ENCODE data around the gene USP17L27. TPM values are rescaled to one million over a fixed set of nuclear protein-coding genes. Genes with fewer than 3 reads are reported as not detected.
A peak's percentile ranks its signal among the peaks of the same experiment; 100 is the strongest.
"Not testable (repeated sequence)": the region's sequence is repeated elsewhere in the genome, so short reads cannot be mapped to it uniquely, and the experiment has no call there.

USP17L27 gene
- total and polyA plus RNA-seq, 5 donors from 2014 or later = not detected

DNA sequence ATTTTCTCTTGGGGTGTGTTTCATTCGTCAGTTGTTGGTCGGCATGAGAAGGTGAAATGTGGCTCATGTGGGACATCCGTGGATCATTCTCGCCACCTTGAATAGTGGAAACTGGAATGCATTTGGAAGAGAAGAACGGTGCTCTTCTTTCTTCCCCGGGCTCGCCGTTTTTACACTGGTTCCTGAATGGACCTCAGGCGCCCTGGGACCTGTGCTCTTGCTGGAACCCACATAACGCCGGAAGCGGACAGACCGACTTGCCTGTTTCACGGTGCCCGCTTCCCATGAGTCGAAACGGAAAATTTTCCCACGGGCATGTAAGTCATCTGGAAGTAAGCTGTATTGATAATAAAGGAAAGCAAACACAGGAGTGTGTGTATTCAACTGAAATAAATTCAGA, 6.9 kb downstream of the USP17L27 start:
- ATAC-seq (ENCODE audit: low read depth in 2 of 2); H3K9me3 Mint-ChIP-seq; H3K4me3 Mint-ChIP-seq; H3K36me3 Mint-ChIP-seq; H3K36me3 ChIP-seq (ENCODE audit: control insufficient read depth, insufficient read depth, low read length); H3K27ac Mint-ChIP-seq; H3K4me1 ChIP-seq (ENCODE audit: control insufficient read depth, insufficient read depth, low read length, poor library complexity, severe bottlenecking); H3K9me3 ChIP-seq (ENCODE audit: control insufficient read depth in 2 of 2, low read length in 2 of 2); H3K27me3 Mint-ChIP-seq; H3K27me3 ChIP-seq (ENCODE audit: control insufficient read depth, insufficient read depth, low read length); DNase-seq; H3K4me3 ChIP-seq (ENCODE audit: low read depth, low read length); H3K27ac ChIP-seq (ENCODE audit: insufficient read depth, low read length, poor library complexity, severe bottlenecking); H3K4me1 Mint-ChIP-seq: not testable (repeated sequence)

DNA sequence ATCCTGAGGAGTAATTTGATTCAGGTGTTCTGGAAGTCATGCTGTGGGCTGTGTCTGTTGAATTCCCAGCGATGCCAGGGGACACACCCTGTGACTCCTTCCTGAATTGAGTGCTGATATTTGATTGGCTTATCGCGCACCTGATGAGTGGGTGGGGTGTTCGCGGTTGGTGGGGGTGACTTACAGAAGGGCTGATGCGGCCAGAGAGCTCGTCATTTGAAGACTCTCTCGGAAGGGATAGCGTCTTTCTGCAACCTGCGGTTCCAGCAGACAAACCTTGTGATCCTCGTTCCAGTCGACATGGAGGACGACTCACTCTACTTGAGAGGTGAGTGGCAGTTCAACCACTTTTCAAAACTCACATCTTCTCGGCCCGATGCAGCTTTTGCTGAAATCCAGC, 9.4 kb downstream of the USP17L27 start, which contains the start of gene USP17L29:
Gene USP17L29, plus strand, starts transcription at position 301 of the 400 bp plus-strand sequence. Its CDS starts 0 bp downstream, at position 301.
- not testable (repeated sequence) for H3K4me3 Mint-ChIP-seq; H3K27me3 Mint-ChIP-seq; H3K9me3 Mint-ChIP-seq; ATAC-seq (ENCODE audit: low read depth in 2 of 2); H3K27ac Mint-ChIP-seq; H3K4me1 Mint-ChIP-seq; H3K4me3 ChIP-seq (ENCODE audit: low read depth, low read length); H3K4me1 ChIP-seq (ENCODE audit: control insufficient read depth, insufficient read depth, low read length, poor library complexity, severe bottlenecking); DNase-seq; H3K27ac ChIP-seq (ENCODE audit: insufficient read depth, low read length, poor library complexity, severe bottlenecking); H3K9me3 ChIP-seq (ENCODE audit: control insufficient read depth in 2 of 2, low read length in 2 of 2); H3K36me3 ChIP-seq (ENCODE audit: control insufficient read depth, insufficient read depth, low read length); H3K36me3 Mint-ChIP-seq; H3K27me3 ChIP-seq (ENCODE audit: control insufficient read depth, insufficient read depth, low read length)

DNA sequence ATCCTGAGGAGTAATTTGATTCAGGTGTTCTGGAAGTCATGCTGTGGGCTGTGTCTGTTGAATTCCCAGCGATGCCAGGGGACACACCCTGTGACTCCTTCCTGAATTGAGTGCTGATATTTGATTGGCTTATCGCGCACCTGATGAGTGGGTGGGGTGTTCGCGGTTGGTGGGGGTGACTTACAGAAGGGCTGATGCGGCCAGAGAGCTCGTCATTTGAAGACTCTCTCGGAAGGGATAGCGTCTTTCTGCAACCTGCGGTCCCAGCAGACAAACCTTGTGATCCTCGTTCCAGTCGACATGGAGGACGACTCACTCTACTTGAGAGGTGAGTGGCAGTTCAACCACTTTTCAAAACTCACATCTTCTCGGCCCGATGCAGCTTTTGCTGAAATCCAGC, 18.9 kb downstream of the USP17L27 start, which contains the start of gene USP17L30:
Gene USP17L30, plus strand, starts transcription at position 301 of the 400 bp plus-strand sequence. Its CDS starts 0 bp downstream, at position 301.
- not testable (repeated sequence) for H3K27me3 Mint-ChIP-seq; H3K4me1 ChIP-seq (ENCODE audit: control insufficient read depth, insufficient read depth, low read length, poor library complexity, severe bottlenecking); DNase-seq; H3K36me3 Mint-ChIP-seq; H3K9me3 ChIP-seq (ENCODE audit: control insufficient read depth in 2 of 2, low read length in 2 of 2); H3K9me3 Mint-ChIP-seq; H3K4me3 ChIP-seq (ENCODE audit: low read depth, low read length); ATAC-seq (ENCODE audit: low read depth in 2 of 2); H3K4me3 Mint-ChIP-seq; H3K27me3 ChIP-seq (ENCODE audit: control insufficient read depth, insufficient read depth, low read length); H3K36me3 ChIP-seq (ENCODE audit: control insufficient read depth, insufficient read depth, low read length); H3K27ac ChIP-seq (ENCODE audit: insufficient read depth, low read length, poor library complexity, severe bottlenecking); H3K27ac Mint-ChIP-seq; H3K4me1 Mint-ChIP-seq

DNA sequence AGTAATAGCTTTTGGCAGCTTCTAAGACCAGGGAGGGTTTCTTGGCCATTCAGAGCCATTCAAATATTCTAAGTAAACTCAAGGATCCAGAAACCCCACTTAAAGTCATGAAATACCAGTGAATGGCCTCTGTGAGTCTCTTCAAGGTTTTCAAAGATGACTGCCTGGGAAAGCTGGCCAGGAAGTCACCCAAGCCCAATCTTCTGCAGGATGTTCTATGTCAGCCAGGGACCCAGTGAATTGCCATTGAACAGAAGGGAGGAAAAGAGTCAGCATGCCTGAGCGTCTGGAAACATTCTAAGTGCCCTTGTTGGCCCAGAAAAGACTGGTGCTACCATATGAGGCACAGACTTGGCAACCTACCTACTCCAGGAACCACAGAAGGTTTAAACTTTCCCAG, 35.9 kb downstream of the USP17L27 start:
- not testable (repeated sequence) for H3K9me3 Mint-ChIP-seq; H3K27me3 Mint-ChIP-seq; H3K36me3 ChIP-seq (ENCODE audit: control insufficient read depth, insufficient read depth, low read length); H3K27me3 ChIP-seq (ENCODE audit: control insufficient read depth, insufficient read depth, low read length); H3K27ac Mint-ChIP-seq; DNase-seq; H3K4me1 Mint-ChIP-seq; H3K9me3 ChIP-seq (ENCODE audit: control insufficient read depth in 2 of 2, low read length in 2 of 2); H3K4me3 ChIP-seq (ENCODE audit: low read depth, low read length); ATAC-seq (ENCODE audit: low read depth in 2 of 2); H3K36me3 Mint-ChIP-seq; H3K27ac ChIP-seq (ENCODE audit: insufficient read depth, low read length, poor library complexity, severe bottlenecking); H3K4me3 Mint-ChIP-seq; H3K4me1 ChIP-seq (ENCODE audit: control insufficient read depth, insufficient read depth, low read length, poor library complexity, severe bottlenecking)

DNA sequence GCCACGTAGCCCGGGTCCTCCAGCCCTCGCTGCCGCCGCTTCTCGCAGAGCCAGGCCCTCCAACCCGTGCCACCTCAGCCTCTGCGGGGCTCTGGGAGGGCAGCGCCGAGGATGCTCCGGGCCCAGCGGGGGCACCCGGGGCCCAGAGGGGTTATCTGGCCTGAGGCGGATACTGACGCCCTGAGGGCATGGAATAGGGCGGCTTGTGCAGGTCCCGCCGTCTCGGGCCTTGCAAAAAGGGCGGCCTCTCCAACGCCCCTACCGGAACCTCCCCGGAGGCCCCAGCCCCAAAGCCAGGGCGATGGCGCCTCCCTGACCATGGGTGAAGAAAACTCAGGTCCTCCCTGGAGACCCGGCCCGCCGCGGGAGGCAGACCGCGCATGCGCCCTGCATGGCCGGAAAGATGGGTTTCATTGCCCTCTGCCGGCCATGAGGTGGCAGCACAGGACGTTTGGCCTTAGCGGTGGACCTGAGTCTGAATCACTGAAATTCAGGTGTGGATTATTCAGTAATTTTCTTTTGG, 37.1 kb downstream of the USP17L27 start:
- H3K27ac ChIP-seq (ENCODE audit: insufficient read depth, low read length, poor library complexity, severe bottlenecking); H3K4me3 ChIP-seq (ENCODE audit: low read depth, low read length); H3K4me1 Mint-ChIP-seq; H3K9me3 Mint-ChIP-seq; H3K9me3 ChIP-seq (ENCODE audit: control insufficient read depth in 2 of 2, low read length in 2 of 2); H3K27me3 Mint-ChIP-seq; H3K27me3 ChIP-seq (ENCODE audit: control insufficient read depth, insufficient read depth, low read length); ATAC-seq (ENCODE audit: low read depth in 2 of 2); H3K27ac Mint-ChIP-seq; H3K4me1 ChIP-seq (ENCODE audit: control insufficient read depth, insufficient read depth, low read length, poor library complexity, severe bottlenecking); H3K36me3 ChIP-seq (ENCODE audit: control insufficient read depth, insufficient read depth, low read length); H3K36me3 Mint-ChIP-seq: not testable (repeated sequence)
- peak; percentile 7 to 50 (median 41) for DNase-seq
- peak overlapping the region in 3 of 4 donors; percentile 15 to 54 (median 22) for H3K4me3 Mint-ChIP-seq

DNA sequence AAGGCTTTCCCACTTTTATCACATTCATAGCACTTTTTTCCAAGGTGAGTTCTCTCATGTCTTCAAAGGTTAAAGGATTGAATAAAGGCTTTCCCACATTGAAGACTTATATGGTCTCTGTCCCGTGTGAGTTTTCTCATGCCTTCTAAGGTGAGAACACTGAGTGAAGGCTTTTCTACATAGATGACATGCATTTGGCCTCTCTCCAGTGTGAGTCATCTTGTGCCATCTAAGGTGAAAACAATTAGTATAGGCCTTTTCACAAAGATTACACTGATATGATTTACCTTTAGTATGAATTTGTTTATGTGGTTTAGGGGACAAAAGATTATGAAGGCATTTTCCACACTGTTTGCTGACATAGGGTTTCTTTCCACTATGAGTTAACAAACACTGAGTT, 40.2 kb downstream of the USP17L27 start:
- Histone ChIP-seq H3K4me1 (ENCODE audit: control insufficient read depth, insufficient read depth, low read length, poor library complexity, severe bottlenecking) (no peaks in the 10 kb centered on the region), H3K27me3 (ENCODE audit: control insufficient read depth, insufficient read depth, low read length) (no peaks in the 10 kb centered on the region), H3K36me3 (ENCODE audit: control insufficient read depth, insufficient read depth, low read length) (no peaks in the 10 kb centered on the region), H3K9me3 (ENCODE audit: control insufficient read depth in 2 of 2, low read length in 2 of 2) (no peaks in the 10 kb centered on the region), H3K4me3 (ENCODE audit: low read depth, low read length) (no peak overlapping the region), H3K27ac (ENCODE audit: insufficient read depth, low read length, poor library complexity, severe bottlenecking) (no peak overlapping the region)
- Mint-ChIP-seq H3K27ac (no peak overlapping the region), H3K36me3 (no peaks in the 10 kb centered on the region), H3K4me3 (no peak overlapping the region), H3K27me3 (no peaks in the 10 kb centered on the region), H3K9me3 (no peaks in the 10 kb centered on the region), H3K4me1 (no peaks in the 10 kb centered on the region)
- DNase-seq (no peak), ATAC-seq (ENCODE audit: low read depth in 2 of 2) (no peak)

DNA sequence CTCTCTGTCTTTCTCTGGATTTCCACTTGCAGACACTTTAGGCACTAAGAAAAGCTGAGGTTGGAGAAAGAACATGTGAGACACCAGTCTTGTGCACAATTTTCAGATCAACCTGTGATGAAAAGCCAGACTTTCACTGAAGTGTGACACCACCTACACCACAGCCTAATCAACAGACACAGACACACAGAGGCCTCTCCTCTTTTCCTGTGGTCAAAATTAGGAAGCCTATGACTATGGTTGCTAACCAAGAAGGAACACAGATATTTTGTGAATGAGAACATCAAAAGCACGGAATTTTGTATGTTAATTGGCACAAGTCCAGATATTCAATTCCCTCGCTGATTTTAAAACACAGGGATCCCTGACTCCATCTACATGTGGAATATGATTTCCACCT, 45.1 kb downstream of the USP17L27 start:
- not testable (repeated sequence) for H3K4me1 ChIP-seq (ENCODE audit: control insufficient read depth, insufficient read depth, low read length, poor library complexity, severe bottlenecking); H3K4me1 Mint-ChIP-seq; H3K27ac ChIP-seq (ENCODE audit: insufficient read depth, low read length, poor library complexity, severe bottlenecking); H3K4me3 Mint-ChIP-seq; H3K36me3 ChIP-seq (ENCODE audit: control insufficient read depth, insufficient read depth, low read length); DNase-seq; H3K36me3 Mint-ChIP-seq; H3K27me3 Mint-ChIP-seq; H3K4me3 ChIP-seq (ENCODE audit: low read depth, low read length); H3K9me3 Mint-ChIP-seq; ATAC-seq (ENCODE audit: low read depth in 2 of 2); H3K27me3 ChIP-seq (ENCODE audit: control insufficient read depth, insufficient read depth, low read length); H3K9me3 ChIP-seq (ENCODE audit: control insufficient read depth in 2 of 2, low read length in 2 of 2); H3K27ac Mint-ChIP-seq

Measured in CD4-positive, CD25-positive, alpha-beta regulatory T cell (primary cell).